Measurements from ENCODE around the gene IZUMO4.
A peak's percentile ranks its signal among the peaks of the same experiment; 100 is the strongest.

DNA sequence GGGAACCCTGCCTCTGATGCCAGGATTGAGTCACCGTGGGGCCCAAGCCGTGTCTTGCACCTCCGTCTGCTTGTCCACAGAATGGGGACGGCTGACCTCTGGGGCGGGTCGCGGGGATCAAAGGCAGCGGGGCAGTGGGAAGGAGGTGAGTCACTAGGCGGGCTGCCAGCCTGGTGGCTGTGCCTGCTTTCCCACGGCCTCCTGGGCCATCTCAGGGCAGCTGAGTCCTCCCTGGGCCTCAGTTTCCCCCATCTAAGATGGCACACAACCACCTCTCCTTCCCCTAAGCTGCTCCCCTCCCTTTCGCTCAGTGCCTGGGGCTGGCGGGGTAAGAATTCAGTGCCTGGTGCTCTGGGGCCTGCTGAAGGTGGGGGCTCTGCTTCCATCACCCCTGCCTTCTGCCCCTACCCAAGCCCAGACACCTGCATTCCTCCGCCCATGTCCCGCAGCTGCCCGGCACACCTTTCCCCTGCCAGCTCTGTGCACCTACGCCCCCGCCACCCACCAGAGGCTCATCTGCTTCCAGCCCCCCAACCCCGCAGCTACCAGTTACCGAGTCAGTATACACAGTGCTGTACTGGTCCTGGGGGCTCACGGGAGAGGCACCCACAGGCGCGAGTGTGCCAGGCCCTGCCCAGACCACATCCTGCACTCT is 49.1 kb upstream of the IZUMO4 start:
- TF ChIP-seq CTCF (IDR thresholded peaks at IDR 0.05), result no peak
- TF ChIP-seq POLR2A (IDR thresholded peaks at IDR 0.05), result no peak
- peak; percentile 6 to 26 for TF ChIP-seq POLR2AphosphoS5 (IDR thresholded peaks at IDR 0.05)
